ENCODE measurements around the gene YPEL2. TPM values are rescaled to one million over a fixed set of nuclear protein-coding genes. Genes with fewer than 3 reads are reported as not detected.

YPEL2 gene
- total RNA-seq, 1 experiment from 2014 or later, result 1.1 TPM

DNA sequence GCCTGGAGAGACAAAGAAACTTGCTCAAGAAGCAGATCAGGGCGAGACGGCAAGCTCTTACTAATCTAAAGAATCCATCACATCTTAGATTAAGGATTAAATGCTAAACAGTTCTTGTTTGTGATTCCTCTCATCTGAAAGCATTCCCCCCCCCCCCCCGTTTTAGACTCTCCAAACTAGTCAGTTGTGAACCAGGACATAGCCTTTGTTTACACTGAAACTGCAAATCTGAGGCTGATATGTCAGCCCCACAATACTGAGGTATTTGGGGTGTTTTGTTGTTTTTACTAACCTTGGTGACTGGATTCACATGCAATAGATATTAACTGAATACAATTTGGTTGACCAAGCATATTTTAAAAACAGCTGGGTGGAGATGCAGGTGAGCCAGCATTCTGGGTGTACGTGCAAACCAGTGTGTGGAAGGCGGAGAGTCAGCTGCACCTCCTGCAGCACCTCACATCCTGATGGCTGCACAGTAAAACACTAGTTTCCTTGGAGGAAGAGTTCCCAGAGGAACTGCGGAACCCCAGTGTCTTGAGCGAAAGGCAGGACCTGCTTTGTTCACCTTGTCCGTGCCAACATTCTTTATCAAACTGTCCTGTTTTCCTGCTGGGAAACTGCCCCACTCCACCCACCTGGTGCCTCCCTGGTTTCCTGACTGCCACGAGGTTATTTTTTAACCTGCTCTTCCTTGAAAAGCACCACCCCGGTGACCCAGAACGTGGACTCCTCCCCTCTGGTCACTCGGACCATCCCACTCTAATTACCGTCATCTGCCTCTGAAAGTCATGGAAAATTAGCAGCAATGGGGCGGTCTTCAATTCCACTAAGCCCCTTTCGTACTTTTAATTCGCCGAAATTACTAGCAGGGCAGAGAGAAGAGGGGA, 1.2 kb upstream of the YPEL2 start:
- no peak for DNase-seq (ENCODE audit: low read depth)

DNA sequence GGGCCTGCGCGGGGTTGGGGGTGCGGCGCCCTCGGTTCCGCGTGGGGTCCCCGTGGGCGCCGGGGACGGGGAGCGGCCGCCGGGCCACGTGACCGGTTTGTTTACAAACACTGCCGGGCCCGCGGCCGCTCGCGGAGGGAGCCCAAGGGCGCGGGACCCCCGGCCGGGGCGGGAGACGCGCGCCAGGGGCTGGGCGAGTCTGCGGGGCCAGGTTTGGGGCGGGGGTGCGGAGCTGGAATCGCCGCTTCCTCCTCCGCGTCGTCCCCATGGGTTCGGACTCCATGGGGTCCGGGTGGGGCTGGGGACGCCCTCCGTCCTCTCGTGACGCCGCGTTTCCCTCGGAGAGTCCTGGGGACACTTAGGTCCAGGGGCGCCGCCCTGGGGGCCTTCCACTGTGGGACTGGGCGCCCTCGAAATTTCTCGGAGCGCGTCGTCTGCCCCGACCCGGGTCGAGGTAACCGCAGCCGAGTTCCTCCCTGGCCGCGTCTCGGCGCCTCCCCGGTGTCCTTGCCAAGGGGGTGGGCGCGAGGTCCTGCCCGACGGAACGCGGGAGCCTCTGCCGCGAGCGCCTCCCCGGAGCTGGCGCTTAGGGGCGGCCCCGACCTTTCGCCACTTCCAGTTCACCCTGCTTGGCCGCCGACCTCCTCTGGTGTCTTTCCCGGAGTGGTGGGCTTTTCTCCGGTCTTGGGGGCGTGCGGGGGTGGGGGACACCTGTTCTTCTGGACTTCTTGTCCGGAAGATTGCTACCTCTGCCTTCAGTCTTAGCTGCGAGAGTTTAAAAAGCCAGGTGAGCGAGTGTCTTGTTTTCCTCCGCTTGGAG, 684 bp downstream of the YPEL2 start:
- DNase-seq (ENCODE audit: low read depth), result no peak

DNA sequence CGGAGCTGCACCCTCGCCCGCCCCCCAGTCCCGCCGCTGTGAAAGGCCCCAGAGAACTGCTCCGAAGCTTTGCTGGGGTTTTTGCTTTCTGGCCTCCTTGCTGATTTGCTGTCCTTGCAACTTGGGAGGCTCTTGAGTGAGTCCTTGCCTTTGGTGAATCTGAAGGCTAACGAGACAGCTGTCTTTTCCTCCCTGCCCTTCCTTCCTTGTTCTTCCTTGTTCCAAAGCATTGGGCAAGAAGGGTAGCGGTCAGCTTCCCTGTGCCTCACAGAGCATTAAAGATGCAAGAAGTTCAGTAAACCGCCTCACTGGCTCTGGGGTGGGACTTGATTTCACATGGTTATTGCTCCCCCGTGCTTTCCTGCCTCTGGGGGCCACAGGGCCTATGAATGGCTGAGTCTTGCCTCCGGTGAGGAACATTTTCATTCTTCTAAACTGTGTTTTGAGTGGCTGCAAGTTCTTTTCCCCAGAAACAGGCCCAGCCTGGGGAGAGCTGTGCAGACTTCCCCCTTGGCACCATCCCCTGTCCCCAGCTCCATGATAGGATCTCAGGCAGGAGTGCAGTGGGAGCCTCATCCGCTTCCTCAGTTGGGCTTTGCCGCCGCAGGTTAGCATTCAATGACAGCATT, 1.4 kb downstream of the YPEL2 start:
- peak; percentile 41 for DNase-seq (ENCODE audit: low read depth)

DNA sequence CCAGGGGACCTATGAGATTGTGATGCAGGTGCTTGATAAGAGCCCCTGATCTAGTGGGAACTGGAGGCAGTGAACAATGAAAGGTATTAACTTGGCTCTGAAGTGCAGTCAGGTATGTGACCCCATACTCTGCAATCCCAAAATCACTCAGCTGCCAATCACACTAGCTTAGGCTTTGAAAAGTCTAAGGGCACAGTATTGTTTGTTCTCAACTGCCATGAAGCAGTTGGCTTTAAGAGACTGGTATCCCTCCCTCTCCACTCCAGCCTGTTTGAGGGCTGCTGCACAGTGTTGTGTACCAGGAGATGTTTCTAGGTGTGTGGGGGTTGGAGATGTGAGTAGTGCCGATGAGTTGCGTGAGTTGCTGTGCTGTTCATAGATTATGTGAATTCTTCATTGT, 2.4 kb downstream of the YPEL2 start:
- no peak for DNase-seq (ENCODE audit: low read depth)

DNA sequence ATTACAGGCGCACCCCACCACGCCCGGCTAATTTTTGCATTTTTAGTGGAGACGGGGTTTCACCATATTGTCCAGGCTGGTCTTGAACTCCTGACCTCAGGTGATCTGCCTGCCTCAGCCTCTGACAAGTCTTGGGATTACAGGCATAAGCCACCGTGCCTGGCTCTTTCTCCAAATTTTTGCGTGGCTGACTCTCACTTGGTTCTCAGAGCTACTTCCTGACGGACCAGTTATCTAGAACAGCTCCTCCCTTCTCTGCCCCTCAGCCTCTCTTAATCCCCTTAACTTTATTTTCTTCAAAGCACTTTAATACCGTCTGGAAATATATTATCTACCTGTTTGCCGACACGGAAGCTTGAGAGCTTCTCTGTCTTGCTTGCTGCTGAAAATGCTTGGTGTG, 4.2 kb downstream of the YPEL2 start:
- no peak for DNase-seq (ENCODE audit: low read depth)

DNA sequence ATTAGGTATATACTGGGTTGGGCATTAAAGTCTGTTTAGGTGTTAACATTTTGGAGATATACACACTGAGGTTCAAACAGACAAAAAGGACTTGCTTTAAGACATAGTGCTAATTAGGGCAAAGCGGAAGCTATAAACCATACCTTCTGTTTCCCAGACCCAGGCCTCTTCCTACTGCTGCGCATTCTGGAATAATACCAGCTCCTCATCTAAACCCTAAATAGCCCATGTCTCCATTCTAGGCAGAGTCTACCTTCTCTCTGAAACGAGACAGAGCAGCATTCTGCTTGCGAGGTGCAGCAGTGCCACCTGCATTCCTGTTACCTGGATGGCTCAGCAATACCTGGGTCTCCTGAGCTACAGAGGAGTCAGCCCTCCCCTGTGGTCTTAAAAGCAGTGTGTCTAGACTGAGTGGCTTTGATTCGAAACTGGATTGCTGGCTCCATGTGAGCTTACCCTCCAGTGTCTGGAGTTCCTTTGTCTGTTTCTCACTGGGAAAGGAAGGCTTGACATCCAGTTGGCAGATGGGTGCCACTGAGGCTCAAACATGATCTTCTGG, 6.4 kb downstream of the YPEL2 start:
- DNase-seq (ENCODE audit: low read depth), result no peak

DNA sequence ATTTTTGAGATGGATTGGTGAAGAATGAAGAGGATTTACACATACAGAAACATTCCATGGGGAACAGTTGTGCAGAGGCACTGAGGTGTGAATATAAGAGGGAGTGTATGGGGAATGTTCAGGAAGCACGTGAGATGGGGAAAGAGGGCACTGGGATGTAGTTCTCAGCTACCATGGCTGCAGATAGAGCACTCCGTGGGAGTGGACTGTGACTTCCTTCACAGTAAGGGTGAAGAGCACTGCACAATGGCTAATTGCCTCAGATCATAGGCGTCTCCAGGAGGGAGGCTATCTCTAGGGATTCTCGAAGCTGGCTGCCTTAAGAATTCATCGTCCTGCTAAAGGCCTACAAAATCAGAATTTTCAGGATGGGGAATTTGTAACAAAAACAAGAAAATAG, 7.0 kb downstream of the YPEL2 start:
- no peak for DNase-seq (ENCODE audit: low read depth)

DNA sequence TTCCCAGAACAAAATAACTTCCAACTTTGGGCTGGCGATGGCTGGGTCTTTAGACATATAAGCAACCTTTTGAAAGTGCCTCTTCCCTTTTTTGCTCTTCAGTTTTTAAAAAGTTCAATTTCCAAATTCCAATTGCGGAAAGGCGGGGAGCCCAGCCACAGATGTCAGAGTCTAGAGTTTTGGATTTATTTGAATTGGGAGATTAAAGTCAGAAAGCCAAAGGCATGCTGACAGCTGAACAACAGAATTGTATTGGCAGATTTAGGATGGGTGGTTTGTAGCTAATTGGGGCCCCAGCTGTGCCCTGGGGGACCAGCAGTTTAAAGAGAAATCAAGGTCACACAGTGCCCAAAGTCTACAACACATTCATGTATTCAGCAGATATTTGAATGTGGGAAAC, 10.5 kb downstream of the YPEL2 start:
- no peak for DNase-seq (ENCODE audit: low read depth)

DNA sequence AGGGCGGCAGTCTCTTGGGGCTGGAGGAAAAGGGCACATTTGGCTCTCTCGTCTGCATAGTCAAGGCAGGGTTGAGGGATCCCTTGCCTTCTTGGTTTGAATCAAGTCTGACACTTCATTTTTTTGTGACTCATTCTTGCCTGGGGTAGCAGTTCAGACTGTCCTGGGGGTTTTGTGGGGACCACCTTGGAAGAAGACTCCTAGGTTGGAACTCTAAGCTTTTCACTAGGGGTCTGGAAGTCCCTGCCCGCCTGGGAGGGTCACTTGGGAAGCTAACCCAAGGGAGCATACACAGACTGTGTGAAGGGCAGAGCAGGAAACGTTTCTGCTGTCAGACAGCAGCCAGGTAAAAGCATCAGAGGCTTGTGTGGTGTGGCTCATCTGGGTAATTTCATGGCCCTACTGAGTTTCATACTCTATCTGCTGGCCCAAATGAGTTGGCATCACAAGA, 11.3 kb downstream of the YPEL2 start:
- no peak for DNase-seq (ENCODE audit: low read depth)

DNA sequence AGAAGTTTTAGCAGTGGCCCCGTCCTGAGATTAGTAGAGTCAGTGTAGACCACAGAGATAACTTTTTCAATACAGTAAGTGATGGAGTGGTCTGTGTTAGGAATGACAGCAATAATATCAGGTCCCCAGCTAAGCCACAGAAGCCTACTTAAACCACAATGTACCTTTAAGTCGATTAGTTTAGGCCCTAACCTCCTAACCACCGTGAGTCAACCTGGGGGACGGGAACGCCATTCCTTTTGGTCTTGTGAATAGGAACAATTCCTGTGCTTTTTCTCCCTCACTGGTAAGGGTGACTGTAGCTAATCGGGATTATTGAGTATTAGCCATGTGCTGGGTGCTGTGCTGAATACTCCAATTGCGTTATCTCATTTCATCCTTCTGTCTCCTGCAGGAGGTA, 14.0 kb downstream of the YPEL2 start:
- no peak for DNase-seq (ENCODE audit: low read depth)

DNA sequence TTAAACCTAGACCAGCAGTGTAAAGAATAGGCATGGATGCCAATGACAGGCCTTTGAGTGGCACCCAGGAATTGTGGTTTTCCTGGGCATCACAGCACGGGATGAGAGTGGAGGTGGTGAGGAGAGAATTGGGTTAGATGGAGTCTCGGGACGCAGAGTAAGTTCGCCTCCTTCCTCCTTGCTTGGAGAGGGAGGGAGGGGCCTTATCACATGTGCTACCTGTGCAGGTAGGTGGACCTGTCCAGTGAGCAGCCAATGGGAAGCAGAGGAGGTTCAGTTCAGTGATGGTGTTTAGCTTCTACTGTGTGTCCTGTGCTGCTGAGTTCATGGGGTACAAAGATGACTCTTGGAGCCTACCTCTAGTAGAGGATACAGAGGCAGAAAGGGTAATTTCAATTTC, 14.9 kb downstream of the YPEL2 start:
- DNase-seq (ENCODE audit: low read depth), result no peak

DNA sequence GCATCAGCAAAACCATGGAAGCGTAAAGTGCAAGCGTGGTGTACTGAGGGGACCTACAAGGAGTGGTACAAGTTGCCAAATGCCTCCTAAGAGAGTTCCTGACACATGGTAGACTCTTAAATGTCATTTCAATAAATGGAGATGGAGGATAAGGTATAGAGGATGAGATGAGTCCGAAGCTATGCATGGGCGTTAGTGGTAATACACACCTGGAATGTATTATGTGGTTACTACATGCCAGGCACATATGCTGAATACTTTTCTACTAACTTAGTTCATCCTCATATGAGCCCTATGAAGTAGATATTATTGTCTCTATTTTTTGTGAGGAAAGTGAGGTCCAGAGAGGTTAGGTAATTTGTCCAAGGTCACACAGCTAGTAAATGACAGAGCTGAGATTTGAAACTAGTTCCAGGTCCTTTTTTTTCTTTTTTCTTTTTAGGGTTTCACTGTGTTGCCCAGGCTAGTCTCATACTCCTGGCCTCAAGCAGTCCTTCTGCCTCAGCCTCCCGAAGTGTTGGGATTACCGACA, 15.5 kb downstream of the YPEL2 start:
- DNase-seq (ENCODE audit: low read depth), result no peak

DNA sequence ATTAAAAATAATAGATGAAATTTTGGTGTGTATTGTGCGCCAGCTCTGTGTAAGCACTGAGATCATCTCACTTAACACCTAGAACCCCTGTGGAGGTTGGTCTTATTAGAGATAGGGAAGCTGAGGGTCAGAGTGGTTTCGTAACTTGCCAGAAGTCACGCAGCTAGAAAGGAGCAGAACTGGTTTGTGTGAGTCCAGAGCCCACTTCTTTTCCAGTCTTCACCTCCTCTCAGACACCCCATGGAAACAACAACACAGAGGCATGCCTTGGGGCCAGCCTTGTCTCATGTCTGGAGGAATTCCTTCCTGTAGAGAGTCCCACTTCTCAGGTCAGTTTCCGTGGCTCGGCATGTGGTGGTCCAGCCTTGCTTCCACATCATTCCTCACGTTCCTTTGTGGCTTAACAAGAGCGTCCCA, 16.5 kb downstream of the YPEL2 start:
- DNase-seq (ENCODE audit: low read depth), result no peak

DNA sequence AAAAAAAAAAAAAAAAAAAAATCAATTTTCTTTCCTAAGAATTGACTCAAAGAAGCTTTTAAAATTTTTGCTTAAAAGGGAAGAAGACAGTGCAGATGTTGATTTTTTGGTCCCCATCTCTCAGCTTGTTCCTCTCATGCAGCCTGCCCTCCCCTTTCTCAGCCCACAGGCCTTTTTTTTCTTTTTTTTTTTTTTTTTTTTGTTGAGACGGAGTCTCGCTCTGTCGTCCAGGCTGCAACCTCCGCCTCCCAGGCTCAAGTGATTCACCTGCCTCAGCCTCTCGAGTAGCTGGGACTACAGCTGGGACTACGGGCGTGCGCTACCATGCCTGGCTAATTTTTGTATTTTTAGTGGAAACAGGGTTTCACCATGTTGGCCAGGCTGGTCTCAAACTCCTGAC, 17.7 kb downstream of the YPEL2 start:
- DNase-seq (ENCODE audit: low read depth), result no peak

DNA sequence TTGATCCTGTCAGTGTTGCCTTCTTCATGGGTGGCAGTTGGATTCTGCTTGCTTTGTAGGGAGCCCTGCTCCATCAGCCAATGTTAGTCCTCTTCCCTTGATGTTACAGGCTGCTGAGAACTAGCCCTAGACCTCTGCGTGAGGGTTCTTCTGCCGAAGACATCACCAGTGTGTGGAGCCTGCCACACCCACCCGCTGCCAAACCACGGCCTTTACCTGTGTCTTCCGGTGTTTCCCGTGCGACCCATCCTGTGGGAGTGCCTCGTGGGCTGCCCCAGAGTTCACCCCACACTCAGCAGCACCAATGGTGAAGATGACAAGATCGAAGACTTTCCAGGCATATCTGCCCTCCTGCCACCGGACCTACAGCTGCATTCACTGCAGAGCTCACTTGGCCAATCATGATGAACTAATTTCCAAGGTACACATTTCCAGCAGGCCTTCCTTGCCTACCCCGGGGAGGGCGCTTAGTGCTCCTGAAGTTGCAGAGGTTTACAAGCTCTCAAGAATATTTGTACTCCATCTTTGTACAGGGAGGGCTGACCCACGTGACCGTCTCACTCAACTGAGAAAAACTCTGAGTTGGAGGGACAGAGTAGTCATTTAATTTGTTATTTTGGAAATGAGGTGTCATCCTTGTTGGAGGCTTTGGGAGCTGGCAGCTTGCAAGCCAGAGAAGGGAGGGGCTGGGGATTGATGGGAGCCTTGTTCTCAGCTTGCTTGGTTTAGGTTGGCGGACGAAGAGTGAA, 21.8 kb downstream of the YPEL2 start:
- DNase-seq (ENCODE audit: low read depth), result no peak

DNA sequence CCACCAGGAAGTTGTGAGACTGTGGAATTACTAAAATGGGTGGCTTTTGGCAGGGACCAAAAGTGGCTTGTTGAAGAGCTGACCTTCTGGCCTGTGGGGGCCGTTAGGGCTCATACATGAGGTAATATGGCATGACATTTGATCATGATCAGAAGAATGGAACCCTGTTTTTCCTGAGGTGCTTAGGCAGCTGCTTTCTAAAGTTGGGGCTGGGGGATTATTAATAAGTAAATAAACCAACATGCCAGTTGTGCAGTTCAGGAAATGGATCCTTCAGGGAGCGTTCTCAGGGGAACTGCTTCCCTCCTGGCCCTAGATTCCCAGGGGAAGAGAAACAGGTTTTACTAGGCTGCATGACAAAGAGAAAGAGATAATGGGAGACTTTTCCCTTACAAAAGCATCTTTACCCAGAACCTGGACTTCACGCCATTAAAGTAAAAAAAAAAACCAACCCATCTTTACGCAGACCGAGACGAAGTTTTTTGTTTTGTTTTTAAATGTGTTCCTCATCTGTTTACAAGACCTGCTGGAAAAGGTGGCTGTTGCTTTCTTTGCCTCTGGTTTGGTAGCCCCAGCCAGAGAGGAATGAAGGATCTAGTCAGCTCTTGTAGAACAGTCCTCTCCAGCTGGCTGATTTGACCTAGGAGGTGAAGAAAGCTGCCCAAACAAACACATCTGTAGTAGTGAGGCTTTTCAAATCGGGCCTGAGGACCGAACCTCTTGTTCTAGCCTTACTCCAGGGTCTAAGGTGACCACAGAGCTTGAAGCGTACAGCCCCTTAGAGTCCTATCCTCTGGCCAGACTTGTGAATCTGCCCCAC, 22.7 kb downstream of the YPEL2 start:
- DNase-seq (ENCODE audit: low read depth), result no peak

DNA sequence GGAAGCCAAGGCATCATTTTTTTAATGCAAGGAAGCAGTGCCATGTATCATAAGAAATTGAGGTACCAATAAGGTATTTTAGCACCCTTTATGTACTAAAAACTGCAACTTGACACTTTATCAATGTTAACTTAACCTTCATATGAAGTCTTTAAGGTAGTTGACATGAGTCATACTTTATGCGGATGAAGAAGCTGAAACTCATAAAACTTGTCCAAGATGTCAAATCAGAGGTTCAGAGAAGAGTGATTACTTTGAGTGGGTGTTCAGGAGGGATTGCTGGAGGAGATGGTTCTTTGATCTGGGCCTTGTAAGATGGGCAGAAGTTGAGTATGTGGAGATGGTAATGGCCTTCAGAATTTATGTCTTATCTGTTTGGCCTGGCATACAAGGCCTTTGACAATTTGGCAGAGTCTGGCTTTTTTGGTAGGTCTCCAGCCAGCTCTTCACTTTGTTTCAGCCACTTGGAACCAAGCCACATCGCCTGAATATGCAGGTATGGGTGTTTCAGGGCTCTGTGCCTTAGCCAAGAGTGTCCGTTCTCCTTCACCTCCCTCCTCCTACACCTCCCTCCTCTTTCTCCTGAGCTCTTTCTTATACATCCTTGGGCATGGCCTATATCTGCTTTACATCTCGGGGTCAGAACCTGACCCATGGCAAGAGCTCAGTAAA, 23.7 kb downstream of the YPEL2 start:
- DNase-seq (ENCODE audit: low read depth), result no peak

DNA sequence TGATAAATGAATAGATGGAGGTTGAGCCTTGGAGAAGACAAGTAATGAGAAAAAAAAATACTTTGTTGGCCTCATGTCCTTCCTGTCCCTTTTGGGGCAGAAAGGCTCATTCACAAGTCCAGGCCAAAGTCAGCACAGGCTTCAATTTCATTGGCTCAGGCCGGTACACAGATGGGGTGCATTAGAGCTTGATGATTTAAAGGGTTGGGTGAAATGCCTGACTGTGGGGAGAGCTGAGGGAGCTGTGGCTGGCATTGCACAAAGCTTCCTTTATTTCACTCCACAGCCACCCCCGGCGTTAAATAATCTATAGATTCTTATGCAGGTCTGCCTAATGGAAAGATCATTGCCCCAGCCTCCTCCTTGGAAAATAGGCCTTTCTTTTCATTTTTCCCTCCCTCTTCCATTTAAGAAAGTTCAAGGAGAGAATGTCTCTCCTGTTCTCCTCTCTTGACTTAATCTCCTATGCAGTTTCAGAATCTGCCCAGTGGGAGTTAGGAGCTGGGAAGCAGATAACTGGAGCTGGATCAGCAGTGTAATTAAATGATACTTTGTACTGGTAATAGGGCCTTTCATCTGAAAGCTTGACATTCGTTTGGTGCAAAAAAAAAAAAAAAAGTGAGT, 24.4 kb downstream of the YPEL2 start:
- no peak for DNase-seq (ENCODE audit: low read depth)

All from LHCN-M2 (cell line).